ENCODE measurements around the gene FOXL1. TPM values are rescaled to one million over a fixed set of nuclear protein-coding genes. Genes with fewer than 3 reads are reported as not detected.

FOXL1 gene
- total RNA-seq, 2 donors from 2014 or later, result 0.37 TPM; not detected in 1

DNA sequence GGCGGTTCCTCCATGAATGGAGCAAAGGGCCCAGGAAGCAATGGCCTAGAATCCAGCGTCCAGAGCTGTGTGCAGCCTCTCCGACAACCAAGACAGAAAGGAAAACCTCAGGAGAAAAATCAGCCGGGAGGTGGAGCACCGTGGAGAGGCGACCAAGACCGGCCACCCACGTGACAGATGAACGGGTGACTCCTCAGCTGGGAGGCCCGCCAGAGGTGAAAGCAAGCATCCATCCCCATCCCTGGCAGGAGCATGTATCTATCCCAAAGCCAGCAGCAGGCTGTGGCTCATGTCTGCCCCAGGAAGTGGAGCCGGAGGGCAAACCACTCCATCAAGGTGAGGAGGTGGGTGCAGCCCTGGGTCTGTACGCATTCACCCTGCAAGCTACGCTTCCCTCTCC lies 52.1 kb downstream of the FOXL1 start:
- H3K27me3 ChIP-seq (ENCODE audit: control insufficient read depth, insufficient read depth, low read length, poor library complexity, severe bottlenecking), result no peaks in the 10 kb centered on the region
- no peak for TF ChIP-seq CTCF (conservative IDR thresholded peaks at IDR 0.05)
- Mint-ChIP-seq H3K36me3 (ENCODE audit: low read depth) (no peaks in the 10 kb centered on the region), H3K4me3 (no peak overlapping the region), H3K27me3 (ENCODE audit: insufficient read depth) (peaks cover 6% of the 10 kb centered on the region), H3K9me3 (no peaks in the 10 kb centered on the region), H3K4me1 (peaks cover 2% of the 10 kb centered on the region), H3K27ac (no peak overlapping the region)
- no peak overlapping the region for H3K9ac ChIP-seq (ENCODE audit: extremely low read depth, low read length, poor library complexity, severe bottlenecking)
- H3K4me1 ChIP-seq (ENCODE audit: control insufficient read depth, insufficient read depth, low read length), result no peaks in the 10 kb centered on the region
- no peaks in the 10 kb centered on the region for H3K36me3 ChIP-seq (ENCODE audit: control insufficient read depth, insufficient read depth, low read length)
- no peak overlapping the region for H3K27ac ChIP-seq (ENCODE audit: low read depth, low read length)
- H3K9me3 ChIP-seq (ENCODE audit: control insufficient read depth, low read length), result no peaks in the 10 kb centered on the region
- no peak for DNase-seq
- no peak overlapping the region for H3K4me3 ChIP-seq (ENCODE audit: low read length)
- 95 to 97% methylated on average over 9 to 13 of the region's 13 CpGs for WGBS, 2 experiments (ENCODE audit: insufficient coverage in 1 of 2, insufficient read length in 1 of 2)

DNA sequence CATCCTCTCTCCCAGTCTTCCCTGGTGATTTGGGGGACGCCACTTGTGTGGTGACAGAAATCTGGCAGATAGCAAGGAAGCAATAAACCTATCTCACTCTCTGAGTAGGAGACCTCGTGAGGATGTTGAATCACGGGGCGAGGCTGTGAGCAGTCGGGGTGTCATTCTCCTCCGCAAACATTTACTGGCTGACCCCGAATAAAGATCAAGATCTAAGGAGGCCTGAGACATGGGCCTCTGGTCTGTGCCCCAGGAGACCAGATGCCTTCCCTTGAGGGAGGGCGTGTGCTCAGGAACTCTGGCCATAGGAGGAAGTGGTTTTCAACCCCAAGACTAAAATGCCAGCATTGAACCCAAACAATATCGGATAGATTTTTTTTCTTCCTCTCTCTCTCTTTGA lies 53.1 kb downstream of the FOXL1 start:
- no peak overlapping the region for H3K4me3 Mint-ChIP-seq
- no peaks in the 10 kb centered on the region for H3K9me3 Mint-ChIP-seq
- H3K27me3 ChIP-seq (ENCODE audit: control insufficient read depth, insufficient read depth, low read length, poor library complexity, severe bottlenecking), result no peaks in the 10 kb centered on the region
- H3K9me3 ChIP-seq (ENCODE audit: control insufficient read depth, low read length), result no peaks in the 10 kb centered on the region
- DNase-seq, result no peak
- no peaks in the 10 kb centered on the region for H3K4me1 ChIP-seq (ENCODE audit: control insufficient read depth, insufficient read depth, low read length)
- no peak overlapping the region for H3K9ac ChIP-seq (ENCODE audit: extremely low read depth, low read length, poor library complexity, severe bottlenecking)
- H3K27ac Mint-ChIP-seq, result no peak overlapping the region
- 92 to 96% methylated on average over 9 of the region's 9 CpGs for WGBS, 2 experiments (ENCODE audit: insufficient coverage in 1 of 2, insufficient read length in 1 of 2)
- no peak overlapping the region for H3K27ac ChIP-seq (ENCODE audit: low read depth, low read length)
- no peaks in the 10 kb centered on the region for H3K36me3 Mint-ChIP-seq (ENCODE audit: low read depth)
- H3K36me3 ChIP-seq (ENCODE audit: control insufficient read depth, insufficient read depth, low read length), result no peaks in the 10 kb centered on the region
- H3K27me3 Mint-ChIP-seq (ENCODE audit: insufficient read depth), result peaks cover 9% of the 10 kb centered on the region
- TF ChIP-seq CTCF (conservative IDR thresholded peaks at IDR 0.05), result no peak
- H3K4me3 ChIP-seq (ENCODE audit: low read length), result no peak overlapping the region
- H3K4me1 Mint-ChIP-seq, result peaks cover 2% of the 10 kb centered on the region

Other genes starting within 250 kb of the FOXL1 start
- not detected for gene FOXF1, start 68.0 kb upstream of the FOXL1 start, total RNA-seq
- 10 to 100 TPM; 15.0 to 25.8 TPM for gene MTHFSD, start 23.3 kb upstream of the FOXL1 start, total RNA-seq
- under 1 TPM in 1 of 2 donors, not detected in 1; 0.20 TPM for gene FOXC2, start 11.7 kb upstream of the FOXL1 start, total RNA-seq

All from endodermal cell (in vitro differentiated cells).